HG03571 (cell line): ENCODE data around the gene SLIT2.

Experiments
- ATAC-seq: cut with Tn5 transposase; IDR thresholded peaks from one replicate; pipeline ENCODE4 v1.9.1; 2021; ENCODE audit not compliant: unreplicated experiment

The SLIT2 gene, protein sequence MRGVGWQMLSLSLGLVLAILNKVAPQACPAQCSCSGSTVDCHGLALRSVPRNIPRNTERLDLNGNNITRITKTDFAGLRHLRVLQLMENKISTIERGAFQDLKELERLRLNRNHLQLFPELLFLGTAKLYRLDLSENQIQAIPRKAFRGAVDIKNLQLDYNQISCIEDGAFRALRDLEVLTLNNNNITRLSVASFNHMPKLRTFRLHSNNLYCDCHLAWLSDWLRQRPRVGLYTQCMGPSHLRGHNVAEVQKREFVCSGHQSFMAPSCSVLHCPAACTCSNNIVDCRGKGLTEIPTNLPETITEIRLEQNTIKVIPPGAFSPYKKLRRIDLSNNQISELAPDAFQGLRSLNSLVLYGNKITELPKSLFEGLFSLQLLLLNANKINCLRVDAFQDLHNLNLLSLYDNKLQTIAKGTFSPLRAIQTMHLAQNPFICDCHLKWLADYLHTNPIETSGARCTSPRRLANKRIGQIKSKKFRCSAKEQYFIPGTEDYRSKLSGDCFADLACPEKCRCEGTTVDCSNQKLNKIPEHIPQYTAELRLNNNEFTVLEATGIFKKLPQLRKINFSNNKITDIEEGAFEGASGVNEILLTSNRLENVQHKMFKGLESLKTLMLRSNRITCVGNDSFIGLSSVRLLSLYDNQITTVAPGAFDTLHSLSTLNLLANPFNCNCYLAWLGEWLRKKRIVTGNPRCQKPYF (N-terminal part only)

DNA sequence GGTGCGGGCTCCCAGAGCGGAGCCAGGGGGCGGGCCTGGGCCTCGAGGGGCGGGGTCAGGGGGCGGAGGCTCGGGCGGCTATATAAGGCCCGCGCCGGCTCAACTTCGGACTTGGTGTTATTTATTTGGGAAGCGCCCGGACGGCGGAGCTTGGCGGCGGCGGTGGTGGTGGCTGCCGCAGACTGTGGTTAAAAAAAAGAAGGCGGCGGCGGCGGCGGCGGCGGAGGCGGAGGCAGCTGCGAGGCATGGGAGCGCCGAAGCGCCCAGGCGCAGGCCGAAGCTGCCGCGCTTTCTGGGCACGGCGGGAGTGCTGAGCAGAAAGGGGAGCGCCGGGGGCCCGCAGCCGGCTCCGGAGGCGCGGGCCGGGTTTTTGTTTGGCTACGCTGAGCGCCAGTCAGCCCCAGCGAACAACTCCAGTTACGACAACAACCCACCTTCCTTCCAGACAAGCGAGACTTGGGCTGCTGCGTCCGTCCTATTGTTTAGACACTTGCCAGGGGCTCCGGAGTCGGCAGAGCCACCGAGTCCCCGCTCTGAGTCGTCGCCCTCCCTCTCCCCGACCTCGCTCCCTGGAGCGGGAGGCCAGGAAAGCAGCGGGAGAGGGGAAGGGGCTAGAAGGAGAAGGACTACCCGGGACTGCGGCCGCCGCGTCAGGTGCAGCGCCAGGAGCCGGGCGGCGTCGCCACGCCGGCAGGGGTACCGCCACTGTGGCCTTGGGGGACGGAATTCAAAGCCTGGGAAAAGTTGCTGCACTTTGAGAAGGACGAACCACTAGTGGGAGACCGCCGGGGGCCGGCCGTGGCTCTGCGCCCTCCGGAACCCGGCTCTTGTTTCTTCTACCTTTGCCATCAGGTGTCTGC, at the start of gene SLIT2:
Gene SLIT2, plus strand, starts transcription at position 110 of the 860 bp plus-strand sequence. CDS start 1,911 bp downstream, outside the sequence.
- peak; percentile 77 for ATAC-seq

DNA sequence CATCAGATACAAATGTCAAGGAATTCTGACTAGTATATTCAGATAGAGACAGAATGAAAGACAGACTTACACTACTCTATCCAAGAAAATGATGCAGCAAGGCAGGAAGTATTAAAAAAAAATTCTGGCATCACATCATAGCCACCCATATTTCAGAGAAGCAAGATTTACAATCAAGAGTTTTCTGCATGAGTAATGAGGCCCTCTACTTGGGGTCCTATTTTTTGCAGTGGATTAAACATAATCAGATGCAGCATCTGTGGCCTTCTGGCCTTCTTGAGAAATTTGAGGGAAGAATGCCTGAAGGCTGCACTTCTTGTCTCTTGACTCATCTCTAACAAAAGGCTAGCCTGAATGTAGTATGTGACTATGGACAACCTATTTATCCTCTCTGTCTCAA, 48.2 kb upstream of the SLIT2 start:
- no peak for ATAC-seq

DNA sequence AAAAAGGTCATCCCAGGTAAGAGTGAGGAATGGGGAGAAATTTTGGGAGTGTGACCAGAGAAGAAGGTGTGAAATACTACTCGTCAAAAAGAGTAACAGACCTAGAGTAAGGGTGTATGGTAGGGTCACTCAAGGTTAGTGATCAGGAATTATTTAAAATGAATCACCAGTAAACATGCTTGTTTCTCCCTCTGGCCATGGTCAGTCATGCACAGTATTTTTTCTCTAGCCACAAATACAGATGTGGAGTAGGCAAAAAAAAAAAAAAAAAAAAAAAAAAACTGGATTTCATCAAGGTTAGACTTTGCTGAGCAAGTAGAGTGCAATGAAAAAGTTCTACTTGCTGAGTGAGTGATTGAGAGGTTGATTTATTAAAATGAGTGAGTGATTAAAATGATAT, 34.2 kb upstream of the SLIT2 start:
- no peak for ATAC-seq

DNA sequence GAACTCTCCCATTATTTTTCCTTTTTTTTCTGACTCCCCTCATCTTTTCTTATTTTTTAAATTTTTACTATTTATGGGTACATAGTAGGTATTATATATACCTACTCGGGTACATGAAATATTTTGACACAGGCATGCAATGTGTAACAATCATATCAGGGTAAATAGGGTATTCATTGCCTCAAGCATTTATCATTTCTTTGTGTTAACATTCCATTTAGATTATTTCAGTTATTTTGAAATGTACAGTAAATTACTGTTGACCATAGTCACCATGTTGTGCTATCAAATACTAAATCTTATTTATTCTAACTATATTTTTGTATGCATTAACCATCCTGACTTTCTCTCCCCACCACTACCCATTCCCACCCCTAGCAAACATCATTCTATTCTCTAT, 33.8 kb upstream of the SLIT2 start:
- no peak for ATAC-seq

DNA sequence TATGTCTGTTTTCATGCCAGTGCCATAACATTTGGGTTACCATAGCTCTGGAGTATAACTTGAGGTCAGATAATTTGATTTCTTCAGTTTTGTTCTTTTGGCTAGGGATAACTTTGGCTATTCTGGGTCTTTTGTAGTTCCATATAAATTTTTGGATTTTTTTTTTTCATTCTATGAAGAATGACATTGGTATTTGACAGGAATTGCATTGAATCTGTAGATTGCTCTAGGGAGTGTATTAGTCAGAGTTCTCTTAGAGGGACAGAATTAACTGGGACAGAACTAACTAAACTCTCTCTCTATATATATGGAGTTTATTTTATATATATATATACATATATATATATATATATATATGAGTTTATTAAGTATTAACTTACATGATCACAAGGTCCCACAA, 32.2 kb upstream of the SLIT2 start:
- ATAC-seq, result no peak

DNA sequence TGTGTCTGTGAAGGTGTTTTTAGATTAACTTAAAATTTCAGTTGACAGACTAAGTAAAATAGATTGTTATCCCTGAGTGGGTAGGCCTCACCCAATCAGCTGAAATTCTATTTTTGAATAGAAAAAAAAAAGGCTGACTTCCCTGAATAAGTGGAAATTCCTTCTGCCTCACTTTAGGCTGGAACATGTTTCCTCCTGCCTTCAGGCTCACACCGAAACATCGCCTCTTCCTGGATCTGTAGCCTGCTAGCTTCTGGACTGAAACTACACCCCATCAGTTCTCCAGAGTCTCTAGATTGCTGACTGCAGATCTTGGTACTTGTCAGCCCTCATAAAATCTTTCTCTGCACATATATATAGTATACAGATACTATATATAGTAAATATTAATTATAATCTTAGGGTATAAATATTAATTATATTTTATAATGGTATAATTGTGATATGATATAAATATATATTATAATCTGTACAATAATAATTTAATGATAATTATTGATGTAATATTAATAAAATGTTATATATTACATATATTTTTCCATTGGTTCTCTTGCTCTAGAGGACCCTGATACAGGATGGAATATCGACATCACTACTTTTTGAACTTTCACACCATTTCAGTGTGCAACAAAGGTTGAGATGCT, 13.7 kb upstream of the SLIT2 start:
- ATAC-seq, result no peak

DNA sequence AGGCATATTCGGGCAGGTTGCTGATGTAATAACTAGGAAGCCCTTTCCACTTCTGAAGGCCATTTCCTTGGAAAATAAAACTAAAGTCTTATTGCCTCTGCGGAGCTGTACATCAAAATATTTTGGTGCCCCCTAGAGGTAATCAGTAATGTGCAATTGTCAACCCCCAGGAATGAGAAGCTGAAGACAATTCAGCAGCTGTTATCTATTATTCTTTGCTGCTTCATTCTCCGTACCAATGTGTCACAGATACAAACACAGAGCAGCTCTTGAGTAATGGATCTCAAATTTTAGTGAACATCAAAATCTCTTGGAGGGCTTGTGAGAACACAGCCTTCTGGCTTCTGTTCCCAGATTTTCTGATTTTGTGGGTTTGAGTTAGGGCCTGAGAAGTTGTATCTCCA, 3.5 kb upstream of the SLIT2 start:
- ATAC-seq, result no peak

DNA sequence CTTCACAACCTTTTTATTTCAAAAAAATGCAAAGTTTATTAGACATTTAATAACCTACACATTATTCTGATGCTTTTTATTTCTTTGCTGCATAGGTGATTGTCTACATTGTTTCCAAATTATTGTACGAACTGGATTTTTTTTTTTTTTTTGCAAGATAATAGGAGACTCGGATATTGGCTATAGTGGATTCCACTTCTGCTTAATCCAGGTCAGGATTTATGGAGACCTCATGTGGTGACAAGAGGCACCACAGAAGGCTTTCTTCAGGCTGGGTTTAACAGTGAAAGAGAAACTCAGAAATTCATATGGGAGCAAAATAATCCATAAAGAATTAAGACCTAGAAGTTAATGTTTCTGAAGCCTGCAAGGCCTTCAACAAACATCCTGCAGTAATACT, 2.4 kb upstream of the SLIT2 start:
- ATAC-seq, result no peak

DNA sequence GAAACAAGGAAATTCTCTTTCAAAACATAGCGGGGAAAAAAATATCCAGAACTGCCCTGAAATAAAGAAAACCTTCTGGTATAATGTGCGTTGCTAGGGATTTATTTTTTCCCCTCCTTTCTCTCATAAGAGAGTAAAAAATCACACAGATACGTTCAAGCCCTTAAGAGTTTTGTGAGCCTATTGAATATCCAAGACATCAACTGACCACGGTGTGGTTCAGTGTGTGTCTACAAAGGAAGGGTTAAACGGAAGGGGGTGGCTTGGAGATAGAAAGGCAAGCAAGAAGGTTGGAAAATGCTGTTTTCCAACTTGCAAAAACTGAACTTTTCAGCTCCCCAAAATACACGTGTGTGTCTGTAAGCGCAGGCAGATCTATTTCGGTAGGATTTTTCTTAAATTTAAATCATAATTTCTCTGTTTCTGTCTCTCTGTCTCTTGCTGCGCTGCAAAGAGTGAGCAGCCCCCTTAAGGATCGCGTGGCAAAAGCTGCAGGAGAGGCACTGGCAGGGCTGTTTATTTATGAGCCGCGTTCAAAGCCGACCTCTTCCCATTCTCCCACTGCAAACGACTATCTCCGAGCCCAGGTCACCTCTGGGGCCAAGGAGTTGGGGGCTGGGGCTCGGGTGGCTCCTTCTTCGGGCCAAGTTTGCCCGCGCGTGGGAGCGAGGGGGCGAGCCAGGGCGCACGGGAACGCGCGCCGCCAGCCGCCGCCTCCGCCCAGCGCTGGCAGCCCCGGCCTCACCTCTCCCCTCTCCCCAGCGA, 492 bp upstream of the SLIT2 start:
- ATAC-seq, result peak; percentile 12

DNA sequence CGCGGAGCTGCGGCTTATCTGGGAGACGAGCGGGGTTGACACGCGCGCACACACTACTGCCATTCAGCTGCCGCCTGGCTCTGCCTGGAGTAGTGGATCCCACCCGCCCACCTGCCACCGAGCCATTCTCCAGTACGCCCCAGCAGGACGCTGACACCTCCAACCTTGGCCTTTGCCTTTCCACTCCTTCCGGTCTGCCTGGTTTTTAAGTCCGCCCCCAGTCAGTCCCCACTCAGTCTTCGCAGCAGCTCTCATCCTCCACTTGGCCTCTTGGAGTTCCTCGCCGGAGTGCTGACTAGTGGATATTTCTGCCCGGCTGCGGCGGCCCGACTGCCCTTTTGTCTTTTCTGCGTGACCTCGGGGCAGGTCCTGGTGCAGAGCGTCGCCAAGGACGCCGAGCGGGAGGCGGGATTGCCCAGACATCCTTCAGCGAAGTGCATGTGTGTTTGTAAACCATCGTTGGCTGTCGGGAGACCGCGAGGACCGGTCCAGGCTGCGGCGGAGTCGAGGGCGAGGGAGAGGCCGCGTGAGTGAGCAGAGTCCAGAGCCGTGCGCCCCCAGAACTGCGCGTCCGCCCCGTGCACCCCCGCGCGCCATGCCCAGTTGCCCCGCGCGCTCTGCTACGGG, 1.1 kb downstream of the SLIT2 start:
- no peak for ATAC-seq

DNA sequence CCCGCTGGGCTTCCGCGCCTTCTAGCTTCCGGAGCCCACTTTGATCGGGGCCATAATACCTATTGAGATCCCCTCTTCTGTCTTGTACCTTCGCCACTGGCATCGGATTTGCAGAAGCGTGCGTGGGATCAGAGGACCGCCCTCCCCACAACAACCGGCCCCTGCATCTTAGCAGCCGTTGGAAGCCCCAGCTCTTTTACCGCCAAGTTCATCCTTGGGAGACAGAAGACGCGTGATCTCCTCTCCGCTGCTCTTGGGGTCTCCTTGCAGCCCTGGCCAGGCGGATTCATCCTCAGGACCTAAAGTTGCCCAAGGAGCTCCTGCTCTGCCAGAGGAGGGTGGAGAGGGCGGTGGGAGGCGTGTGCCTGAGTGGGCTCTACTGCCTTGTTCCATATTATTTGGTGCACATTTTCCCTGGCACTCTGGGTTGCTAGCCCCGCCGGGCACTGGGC, 1.6 kb downstream of the SLIT2 start:
- no peak for ATAC-seq

DNA sequence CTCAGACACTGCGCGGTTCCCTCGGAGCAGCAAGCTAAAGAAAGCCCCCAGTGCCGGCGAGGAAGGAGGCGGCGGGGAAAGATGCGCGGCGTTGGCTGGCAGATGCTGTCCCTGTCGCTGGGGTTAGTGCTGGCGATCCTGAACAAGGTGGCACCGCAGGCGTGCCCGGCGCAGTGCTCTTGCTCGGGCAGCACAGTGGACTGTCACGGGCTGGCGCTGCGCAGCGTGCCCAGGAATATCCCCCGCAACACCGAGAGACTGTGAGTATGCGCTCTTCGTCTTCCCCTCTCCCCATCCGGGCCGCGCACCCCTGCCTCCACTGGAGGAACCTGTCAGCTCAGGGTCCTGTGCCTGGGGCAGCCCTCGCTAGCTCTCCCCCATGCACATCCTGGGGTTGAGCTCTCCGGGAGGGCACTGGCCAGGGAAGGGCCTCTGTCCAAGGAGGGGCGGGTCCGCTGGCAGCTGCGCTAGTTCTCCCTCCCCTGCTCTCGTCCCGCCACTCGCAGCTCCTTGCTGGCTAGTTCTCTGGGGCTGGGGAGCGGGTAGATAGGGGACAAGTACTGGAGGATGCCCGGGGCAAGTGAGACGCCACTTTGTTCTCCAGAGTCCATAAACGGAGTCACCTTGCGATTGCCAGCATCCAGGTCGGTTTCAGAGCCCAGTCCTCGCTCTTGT, 2.2 kb downstream of the SLIT2 start:
- ATAC-seq, result no peak

DNA sequence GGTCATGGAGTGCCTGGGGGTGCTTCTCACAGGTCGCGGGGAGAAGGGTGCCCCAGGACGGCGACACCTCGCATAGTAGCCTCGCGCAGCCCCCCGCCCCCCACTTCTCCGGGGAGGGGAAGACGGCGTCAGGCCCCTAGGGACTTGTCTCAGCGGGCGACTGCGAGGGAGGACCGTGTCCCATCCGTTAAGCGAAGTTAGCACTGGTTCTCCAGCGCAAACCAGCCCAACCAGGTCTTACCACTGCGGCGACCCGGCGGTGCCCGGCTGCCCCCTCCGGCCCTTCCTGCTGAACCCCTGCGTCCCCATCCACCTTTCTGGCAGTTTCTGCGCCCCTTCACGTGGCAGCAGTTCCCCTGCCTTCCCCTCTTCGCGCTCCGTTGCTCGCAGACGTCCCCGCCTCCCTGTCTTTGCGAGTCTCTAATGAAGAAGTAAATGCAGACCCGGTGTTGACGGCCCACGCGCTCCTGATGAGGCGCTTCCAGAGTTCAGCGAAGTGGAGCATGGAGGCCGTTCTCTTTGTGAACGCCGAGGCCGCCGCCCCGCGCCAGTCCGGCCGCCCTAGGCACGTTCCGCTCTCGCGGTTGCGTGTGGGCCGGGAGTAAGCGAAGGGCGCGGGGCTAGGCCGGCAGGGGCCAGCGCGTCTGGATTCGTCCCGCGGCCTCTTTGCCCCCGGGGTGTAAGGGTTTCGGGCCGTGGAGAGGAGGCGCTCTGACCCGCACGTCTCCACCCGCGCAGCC, 3.0 kb downstream of the SLIT2 start:
- ATAC-seq, result no peak

DNA sequence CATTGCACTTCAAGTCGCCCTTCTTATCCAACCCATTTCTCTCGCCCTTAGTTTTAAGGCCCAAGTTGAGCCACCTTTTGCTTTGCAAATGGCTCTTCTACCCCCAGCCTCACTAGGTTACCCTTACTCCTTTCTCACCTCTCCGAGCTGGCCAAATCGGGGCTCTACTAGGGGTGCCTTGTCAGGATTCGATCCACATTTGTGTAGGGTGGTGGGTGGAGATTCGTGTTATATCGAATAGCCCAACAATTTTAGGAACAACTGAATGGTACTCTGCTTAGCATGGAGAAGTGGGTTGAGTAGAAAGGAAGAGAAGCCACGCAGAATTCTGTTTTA, 3.5 kb downstream of the SLIT2 start:
- ATAC-seq, result no peak

DNA sequence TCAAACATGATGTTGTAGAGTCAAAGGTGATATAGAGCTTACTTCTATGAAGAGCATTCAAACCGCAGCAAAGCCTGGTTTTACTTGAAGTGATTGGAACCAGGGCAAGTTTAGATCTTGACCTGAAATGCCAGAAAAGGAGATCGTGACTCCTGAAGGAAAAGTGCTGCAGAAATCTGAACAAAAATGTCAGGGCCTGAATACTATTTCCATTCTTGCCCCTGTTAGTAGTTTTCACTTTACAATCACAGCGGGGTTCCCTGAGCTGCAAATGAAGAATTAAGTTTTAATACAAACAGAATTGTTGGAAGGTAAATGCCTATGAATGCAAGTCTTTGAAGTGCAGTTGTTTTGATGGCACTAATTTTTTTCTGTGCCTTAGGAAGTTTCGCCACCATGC, 4.1 kb downstream of the SLIT2 start:
- no peak for ATAC-seq

DNA sequence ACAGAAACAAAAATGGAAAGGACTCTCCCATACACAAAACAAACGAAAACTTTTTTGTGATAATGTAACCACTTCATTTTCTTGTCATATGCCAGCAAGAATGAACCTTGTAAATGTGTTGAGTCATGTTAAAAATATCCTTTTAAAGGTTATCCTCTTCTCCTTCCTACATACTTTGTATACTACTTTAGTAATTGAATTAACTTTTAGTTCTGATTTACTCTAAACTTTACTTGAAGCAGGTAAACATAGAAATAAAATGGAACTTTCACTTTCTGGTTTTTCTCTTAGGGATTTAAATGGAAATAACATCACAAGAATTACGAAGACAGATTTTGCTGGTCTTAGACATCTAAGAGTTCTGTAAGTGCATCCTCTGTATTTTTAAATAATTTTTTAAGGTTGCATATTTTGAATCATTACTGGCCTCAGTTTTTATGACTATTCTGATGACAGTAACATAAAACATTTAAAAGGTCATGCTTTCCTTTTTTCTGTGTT, 4.7 kb downstream of the SLIT2 start:
- no peak for ATAC-seq

DNA sequence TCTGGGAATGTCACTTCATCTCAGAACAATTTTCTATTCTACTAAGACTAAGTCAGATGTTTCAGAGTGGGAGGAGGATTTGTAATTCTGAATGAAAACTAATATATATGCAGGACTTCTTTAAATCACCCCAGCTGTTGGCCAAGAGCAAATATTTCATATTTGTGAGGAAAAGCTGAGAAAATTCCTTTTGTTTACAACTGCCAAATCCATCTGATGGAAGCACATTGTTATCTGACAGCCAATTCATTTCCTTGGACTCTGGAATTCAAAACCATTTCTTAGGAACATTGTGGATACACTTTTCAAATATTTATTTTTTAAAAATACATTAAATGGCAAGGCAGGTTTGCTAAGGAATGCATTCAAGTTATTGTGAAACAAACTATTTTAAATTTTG, 8.0 kb downstream of the SLIT2 start:
- ATAC-seq, result no peak

DNA sequence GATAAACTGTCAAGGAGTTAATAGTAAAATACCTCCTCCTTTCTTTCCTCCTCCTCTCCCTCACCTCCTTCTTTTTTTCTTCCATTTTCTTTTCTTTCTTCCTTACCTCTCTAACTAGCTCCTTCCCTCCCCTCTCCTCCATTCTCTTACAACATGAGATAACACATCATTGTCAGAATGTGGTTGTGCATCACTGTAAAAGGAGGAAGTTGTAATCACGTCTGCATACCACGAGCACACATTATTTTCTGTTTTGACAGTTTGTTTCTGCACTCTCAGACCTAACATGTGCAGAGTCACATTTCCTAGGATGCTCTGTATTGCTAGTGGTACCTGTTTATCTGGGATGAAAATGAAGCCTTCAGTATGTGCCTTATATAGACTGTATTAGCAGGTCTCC, 9.1 kb downstream of the SLIT2 start:
- ATAC-seq, result no peak

DNA sequence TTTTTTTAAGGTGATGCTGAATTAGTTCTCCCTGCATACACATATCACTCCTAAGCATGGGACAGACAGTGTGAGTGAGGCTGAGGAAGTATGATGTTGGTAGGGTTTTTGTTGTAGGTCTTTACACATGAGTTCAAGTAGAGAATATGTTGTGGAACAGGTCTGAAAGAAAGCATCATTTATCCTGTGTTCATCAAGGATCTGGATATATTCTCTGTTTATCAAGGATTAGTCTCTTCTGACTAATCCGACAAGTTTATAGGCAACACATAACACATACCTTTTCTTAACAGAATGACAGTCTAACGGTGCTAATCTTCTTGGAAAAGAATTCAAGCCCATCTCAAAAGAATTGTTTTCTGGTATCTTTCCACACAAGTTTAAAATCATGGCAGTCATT, 10.5 kb downstream of the SLIT2 start:
- no peak for ATAC-seq
